IMR-90 (cell line): ENCODE results near the gene ARR3. TPM values are rescaled to one million over a fixed set of nuclear protein-coding genes. Genes with fewer than 3 reads are reported as not detected.

Experiments used
- ATAC-seq: fragments of 200-7000 bp; cut with Tn5 transposase; 2 replicates; pipeline ENCODE4 v1.9.1; 2020; ENCODE audit warnings: low read depth, mild to moderate bottlenecking, moderate library complexity
- BruUV-seq: library from RNA; stranded (reverse); fragments of 400-500 nt; replicated peaks from 2 replicates; lab custom pipeline; 2021; lab: Mats Ljungman, UMichigan
- CTCF ChIA-PET: fragments of 300-600 bp; formaldehyde crosslinking; extraction: SDS; loops from one replicate; lab custom pipeline; 2021; ENCODE audit warnings: antibody characterized with exemption; lab: Yijun Ruan, JAX
- POLR2A ChIA-PET: fragments of 300-600 bp; sonication (Branson Sonifier 250); formaldehyde crosslinking; loops from one replicate; lab custom pipeline; 2022; ENCODE audit warnings: antibody characterized with exemption; ENCODE audit not compliant: unreplicated experiment; lab: Charles Lee
- DNase-seq: peaks from one replicate; pipeline ENCODE4 v3.0.0; 2013
- H2AFZ ChIP-seq: replicated peaks from 2 replicates; pipeline ENCODE3; 2013; ENCODE audit warnings: low read length, mild to moderate bottlenecking; ENCODE audit not compliant: poor library complexity
- H2AK5ac ChIP-seq: 2 replicates; pipeline ENCODE4 v1.6.1; 2013; ENCODE audit warnings: low read depth, low read length, inconsistent platforms
- H2AK9ac ChIP-seq: replicated peaks from 2 replicates; pipeline ENCODE3; 2013; ENCODE audit warnings: mild to moderate bottlenecking, low read depth, low read length, moderate library complexity; ENCODE audit not compliant: poor library complexity
- H2BK120ac ChIP-seq: 2 replicates; pipeline ENCODE4 v1.6.1; 2013; ENCODE audit warnings: low read depth, low read length, inconsistent platforms
- H2BK15ac ChIP-seq: 3 replicates; pipeline ENCODE4 v1.6.1; 2013; ENCODE audit warnings: low read depth, low read length, inconsistent platforms
- H2BK20ac ChIP-seq: 2 replicates; pipeline ENCODE4 v1.6.1; 2013; ENCODE audit warnings: low read depth, mild to moderate bottlenecking, inconsistent platforms, low read length, moderate library complexity
- H2BK5ac ChIP-seq: 2 replicates; pipeline ENCODE4 v1.6.1; 2013; ENCODE audit warnings: mild to moderate bottlenecking, low read depth, low read length, inconsistent platforms; ENCODE audit not compliant: poor library complexity, severe bottlenecking
- H3K14ac ChIP-seq: replicated peaks from 2 replicates; pipeline ENCODE4 v1.6.1; 2013; ENCODE audit warnings: low read depth, low read length, inconsistent platforms
- H3K18ac ChIP-seq: 2 replicates; pipeline ENCODE4 v1.6.1; 2013; ENCODE audit warnings: low read depth, low read length, control low read depth
- H3K23ac ChIP-seq: 2 replicates; pipeline ENCODE4 v1.6.1; 2013; ENCODE audit warnings: low read depth, low read length, inconsistent platforms
- H3K27ac ChIP-seq: 2 replicates; pipeline ENCODE4 v1.5.1; 2013; ENCODE audit warnings: mild to moderate bottlenecking, control low read depth, low read length; ENCODE audit not compliant: insufficient read depth
- H3K27me3 ChIP-seq: 2 replicates; pipeline ENCODE4 v1.6.1; 2013; ENCODE audit warnings: low read length; ENCODE audit not compliant: control insufficient read depth, insufficient read depth
- H3K36me3 ChIP-seq: 2 replicates; pipeline ENCODE4 v1.6.1; 2013; ENCODE audit warnings: low read length, mixed read lengths; ENCODE audit not compliant: control insufficient read depth, insufficient read depth
- H3K4ac ChIP-seq: 2 replicates; pipeline ENCODE4 v1.6.1; 2013; ENCODE audit warnings: low read depth, low read length, inconsistent platforms
- H3K4me1 ChIP-seq: 2 replicates; pipeline ENCODE4 v1.6.1; 2013; ENCODE audit warnings: low read length, mixed read lengths; ENCODE audit not compliant: control insufficient read depth, insufficient read depth
- H3K4me2 ChIP-seq: 2 replicates; pipeline ENCODE4 v1.6.1; 2013; ENCODE audit warnings: low read depth, mild to moderate bottlenecking, control low read depth, low read length, moderate library complexity
- H3K4me3 ChIP-seq: 2 replicates; pipeline ENCODE4 v1.5.1; 2013; ENCODE audit warnings: low read depth, mild to moderate bottlenecking, control low read depth, low read length, moderate library complexity; ENCODE audit not compliant: insufficient read depth
- H3K56ac ChIP-seq: 2 replicates; pipeline ENCODE4 v1.6.1; 2013; ENCODE audit warnings: low read length, inconsistent platforms; ENCODE audit not compliant: insufficient read depth; ENCODE audit errors: extremely low read depth
- H3K79me1 ChIP-seq, 2 experiments: 2 replicates each; pipeline ENCODE4 v1.6.1; 2013; ENCODE audit warnings: low read length in 2 of 2, inconsistent platforms in 1 of 2, low read depth in 1 of 2
- H3K9ac ChIP-seq: 2 replicates; pipeline ENCODE4 v1.6.1; 2013; ENCODE audit warnings: low read depth, low read length, control low read depth
- H3K9me1 ChIP-seq: 2 replicates; pipeline ENCODE4 v1.6.1; 2013; ENCODE audit warnings: low read length, inconsistent platforms; ENCODE audit not compliant: insufficient read depth
- H3K9me3 ChIP-seq: 2 replicates; pipeline ENCODE4 v1.6.1; 2013; ENCODE audit warnings: low read length; ENCODE audit not compliant: control insufficient read depth, insufficient read depth
- H4K20me1 ChIP-seq: 2 replicates; pipeline ENCODE4 v1.6.1; 2013; ENCODE audit warnings: low read length, inconsistent platforms; ENCODE audit not compliant: insufficient read depth
- H4K5ac ChIP-seq: 2 replicates; pipeline ENCODE4 v1.6.1; 2013; ENCODE audit warnings: mild to moderate bottlenecking, low read depth, low read length, control low read depth
- H4K8ac ChIP-seq, 2 experiments: 2 replicates each; pipeline ENCODE4 v1.6.1; 2013; ENCODE audit warnings: low read depth in 2 of 2, low read length in 2 of 2, control low read depth in 1 of 2, inconsistent platforms in 1 of 2
- H4K91ac ChIP-seq: 2 replicates; pipeline ENCODE4 v1.6.1; 2013; ENCODE audit warnings: low read depth, low read length, inconsistent platforms; ENCODE audit not compliant: insufficient read depth
- BHLHE40 ChIP-seq: fragments of 150-350 bp; IDR thresholded peaks from 2 replicates; pipeline ENCODE4 v1.6.1; 2016; ENCODE audit warnings: mild to moderate bottlenecking, low read depth, low read length
- CHD1 ChIP-seq: IDR thresholded peaks from 2 replicates; pipeline ENCODE4 v1.6.1; 2012; ENCODE audit warnings: low read depth, low read length, improper control_type of control experiment
- MAZ ChIP-seq: IDR thresholded peaks from 2 replicates; pipeline ENCODE4 v1.6.1; 2012; ENCODE audit warnings: low read depth, mild to moderate bottlenecking, low read length, improper control_type of control experiment, moderate library complexity, borderline replicate concordance
- USF2 ChIP-seq: fragments of 150-350 bp; IDR thresholded peaks from 2 replicates; pipeline ENCODE4 v1.6.1; 2017; ENCODE audit warnings: mild to moderate bottlenecking, antibody characterized with exemption, low read length, low read depth
- WGBS, 2 experiments: methylation state at CpG; one replicate each; pipeline versions ENCODE4 v1.1.5 to v1.1.7; 2013; ENCODE audit warnings: missing lambda C conversion rate in 2 of 2; ENCODE audit not compliant: insufficient read length in 1 of 2; ENCODE audit errors: extremely low coverage in 2 of 2; 5-methylcytosine and 5-hydroxymethylcytosine counted together
- dilution Hi-C: fragments of 300-500 bp; cut with HindIII; formaldehyde crosslinking; loops from one replicate; pipeline ENCODE4 v1.14.3; 2018; ENCODE audit warnings: low sequenced_read_pairs; ENCODE audit not compliant: unreplicated experiment
- in situ Hi-C: fragments of 300-500 bp; cut with MboI; formaldehyde crosslinking; loops from 3 replicates; pipeline ENCODE4 v1.14.3; 2019; ENCODE audit warnings: low sequenced_read_pairs, inconsistent platforms, mixed read lengths
- intact Hi-C: fragments of 100-400 bp; cut with micrococcal nuclease; formaldehyde crosslinking; loops from 2 replicates; pipeline ENCODE4 v1.10.0; 2022
- polyA plus RNA-seq, 3 experiments: library from polyadenylated mRNA; depleted of rRNA; stranded (reverse); fragments of >200 nt; gene quantifications; 2 replicates each; pipeline ENCODE4 v1.2.3, GENCODE V29; 2012; ENCODE audit warnings: low replicate concordance in 1 of 3
- total RNA-seq: library from RNA; depleted of rRNA; stranded (reverse); fragments of >200 nt; gene quantifications from 2 replicates; pipeline ENCODE4 v1.2.3, GENCODE V29; 2012

The ARR3 gene
- total and polyA plus RNA-seq, 2 of the 4 experiments (the other 2 are of a cell fraction) = not detected

GRCh38 chrX:70289168-70289792 lies 21.1 kb downstream of the ARR3 start:
- peak overlapping the region; percentile 23 for H2BK5ac ChIP-seq
- peak overlapping the region; percentile 90 for H3K4me2 ChIP-seq
- peak overlapping the region; percentile 56 for H3K4me3 ChIP-seq
- H3K27ac ChIP-seq = peak overlapping the region; percentile 58
- no peak overlapping the region for H2BK120ac ChIP-seq
- H3K27me3 ChIP-seq = no peaks in the 10 kb centered on the region; the same call in 1 of the 2 replicates
- H3K9me3 ChIP-seq = no peaks in the 10 kb centered on the region
- H4K20me1 ChIP-seq = no peaks in the 10 kb centered on the region
- H2BK15ac ChIP-seq = 0 out of 3 replicates have a peak overlapping the region, but pooled peaks have one; percentile 18
- H2AFZ ChIP-seq = peak overlapping the region; percentile 90
- H3K56ac ChIP-seq = peak overlapping the region; percentile 70
- peak overlapping the region; percentile 48 for H2AK9ac ChIP-seq
- peak overlapping the region; percentile 61 for H3K4ac ChIP-seq
- ChIA-PET CTCF (no interaction called here), POLR2A (no interaction called here)
- peaks cover 2% of the 10 kb centered on the region; the same call in 1 of the 2 replicates for H3K4me1 ChIP-seq
- H4K5ac ChIP-seq = peak overlapping the region; percentile 60; the same call in 1 of the 2 replicates
- DNase-seq (peak; percentile 2), ATAC-seq (no peak)
- H4K91ac ChIP-seq = peak overlapping the region; percentile 43
- H3K23ac ChIP-seq = peak overlapping the region; percentile 12; the same call in 1 of the 2 replicates
- no peak overlapping the region for H3K18ac ChIP-seq
- H3K36me3 ChIP-seq = no peaks in the 10 kb centered on the region; the same call in 1 of the 2 replicates
- peaks cover 6 to 15% of the 10 kb centered on the region in 2 experiments for H3K79me1 ChIP-seq
- H3K9ac ChIP-seq = peak overlapping the region; percentile 51
- H3K14ac ChIP-seq = 0 out of 2 replicates have a peak overlapping the region, but pooled peaks have one; percentile 90
- H3K9me1 ChIP-seq = no peaks in the 10 kb centered on the region
- H2BK20ac ChIP-seq = no peak overlapping the region
- WGBS, 2 experiments = no CpG with 5 or more reads among the region's 11 CpGs
- intact Hi-C loops (loop anchor here (1.0 kb wide), 1 partner anchor 121 kb away; no protein-coding TSS in a partner anchor), in situ Hi-C loops (no loop called here), dilution Hi-C loops (no loop called here)
- no TSS peak for BruUV-seq
- peak overlapping the region; percentile 66 to 84; a peak in 3 of 4 replicates for H4K8ac ChIP-seq
- H2AK5ac ChIP-seq = 0 out of 2 replicates have a peak overlapping the region, but pooled peaks have one; percentile 13
- no peak for TF ChIP-seq CHD1
- no peak for TF ChIP-seq USF2
- no peak for TF ChIP-seq BHLHE40
- no peak for TF ChIP-seq MAZ
